OCI-M2 (cell line): ENCODE data around the gene CYLD.

Source experiments
- DNase-seq: peaks from one replicate; lab custom pipeline; 2025; ENCODE audit not compliant: unreplicated experiment; lab: John Stamatoyannopoulos, UW

Gene CYLD

GRCh38 chr16:50737420-50737959 is 4.4 kb upstream of the CYLD start:
- no peak for DNase-seq

GRCh38 chr16:50739031-50739430 is 2.9 kb upstream of the CYLD start:
- no peak for DNase-seq

GRCh38 chr16:50740736-50741135 is 1.1 kb upstream of the CYLD start:
- no peak for DNase-seq

GRCh38 chr16:50741225-50741780 is 583 bp upstream of the CYLD start:
- no peak for DNase-seq

- no peak for DNase-seq
Measured at GRCh38 chr16:50742576-50743200, 802 bp downstream of the CYLD start.

- no peak for DNase-seq
Measured at GRCh38 chr16:50743581-50744225, 1.8 kb downstream of the CYLD start.

- no peak for DNase-seq
Measured at GRCh38 chr16:50744881-50745280, 3.0 kb downstream of the CYLD start.

GRCh38 chr16:50745940-50746339 is 4.1 kb downstream of the CYLD start:
- no peak for DNase-seq

GRCh38 chr16:50747207-50747956 is 5.5 kb downstream of the CYLD start:
- no peak for DNase-seq

- no peak for DNase-seq
Measured at GRCh38 chr16:50751528-50751927, 9.6 kb downstream of the CYLD start.

- no peak for DNase-seq
Measured at GRCh38 chr16:50752471-50753235, 10.8 kb downstream of the CYLD start.

- no peak for DNase-seq
Measured at GRCh38 chr16:50756473-50756872, 14.6 kb downstream of the CYLD start.

GRCh38 chr16:50761267-50761666 is 19.4 kb downstream of the CYLD start:
- no peak for DNase-seq

GRCh38 chr16:50762241-50762640 is 20.4 kb downstream of the CYLD start:
- no peak for DNase-seq

- DNase-seq, result no peak
Measured at GRCh38 chr16:50763211-50763610, 21.3 kb downstream of the CYLD start.

GRCh38 chr16:50765260-50765659 is 23.4 kb downstream of the CYLD start:
- no peak for DNase-seq

GRCh38 chr16:50765861-50766260 is 24.0 kb downstream of the CYLD start:
- no peak for DNase-seq

GRCh38 chr16:50767197-50767596 is 25.3 kb downstream of the CYLD start:
- DNase-seq, result no peak

GRCh38 chr16:50771366-50771765 is 29.5 kb downstream of the CYLD start:
- DNase-seq, result no peak

- DNase-seq, result no peak
Measured at GRCh38 chr16:50774405-50774804, 32.5 kb downstream of the CYLD start.

- no peak for DNase-seq
Measured at GRCh38 chr16:50774960-50775359, 33.1 kb downstream of the CYLD start.
